ENCODE measurements around the gene SERPINC1.

Gene SERPINC1

GRCh38 chr1:173889885-173890284 is 27.2 kb downstream of the SERPINC1 start:
- Histone ChIP-seq H4K20me1 (ENCODE audit: insufficient read depth, low read length) (no peaks in the 10 kb centered on the region), H3K9me3 (ENCODE audit: insufficient read depth, low read length) (no peaks in the 10 kb centered on the region), H3K27ac (ENCODE audit: low read length) (no peak overlapping the region), H3K27me3 (ENCODE audit: low read depth, low read length) (no peaks in the 10 kb centered on the region), H3K79me2 (ENCODE audit: low read length) (no peaks in the 10 kb centered on the region), H2AFZ (ENCODE audit: low read depth, low read length) (no peak overlapping the region), H3K9ac (ENCODE audit: low read length) (no peak overlapping the region), H3K4me2 (ENCODE audit: low read length) (no peak overlapping the region), H3K4me3 (ENCODE audit: low read length) (no peak overlapping the region), H3K4me1 (ENCODE audit: low read length) (no peaks in the 10 kb centered on the region), H3K36me3 (replicated peaks; ENCODE audit: low read depth, low read length) (peaks cover 7% of the 10 kb centered on the region)
- TF ChIP-seq EZH2phosphoT487 (IDR thresholded peaks at IDR 0.05; ENCODE audit: low read depth) (no peak), CTCF (IDR thresholded peaks at IDR 0.05; ENCODE audit: low read depth, low read length) (no peak)

GRCh38 chr1:173888749-173889148 is 28.4 kb downstream of the SERPINC1 start:
- no peaks in the 10 kb centered on the region for H4K20me1 ChIP-seq (ENCODE audit: insufficient read depth, low read length)
- H3K9me3 ChIP-seq (ENCODE audit: insufficient read depth, low read length) = no peaks in the 10 kb centered on the region
- H3K36me3 ChIP-seq (replicated peaks; ENCODE audit: low read depth, low read length) = peaks cover 7% of the 10 kb centered on the region
- no peak overlapping the region for H2AFZ ChIP-seq (ENCODE audit: low read depth, low read length)
- H3K27ac ChIP-seq (ENCODE audit: low read length) = no peak overlapping the region
- no peak overlapping the region for H3K4me3 ChIP-seq (ENCODE audit: low read length)
- H3K9ac ChIP-seq (ENCODE audit: low read length) = no peak overlapping the region
- TF ChIP-seq CTCF (IDR thresholded peaks at IDR 0.05; ENCODE audit: low read depth, low read length) (no peak), EZH2phosphoT487 (IDR thresholded peaks at IDR 0.05; ENCODE audit: low read depth) (no peak)
- no peaks in the 10 kb centered on the region for H3K27me3 ChIP-seq (ENCODE audit: low read depth, low read length)
- H3K4me2 ChIP-seq (ENCODE audit: low read length) = no peak overlapping the region
- H3K79me2 ChIP-seq (ENCODE audit: low read length) = no peaks in the 10 kb centered on the region
- H3K4me1 ChIP-seq (ENCODE audit: low read length) = no peaks in the 10 kb centered on the region

- H3K79me2 ChIP-seq (ENCODE audit: low read length) = no peaks in the 10 kb centered on the region
- no peak overlapping the region for H3K9ac ChIP-seq (ENCODE audit: low read length)
- no peak overlapping the region for H3K4me2 ChIP-seq (ENCODE audit: low read length)
- no peaks in the 10 kb centered on the region for H3K27me3 ChIP-seq (ENCODE audit: low read depth, low read length)
- H3K36me3 ChIP-seq (replicated peaks; ENCODE audit: low read depth, low read length) = peaks cover 7% of the 10 kb centered on the region
- no peak overlapping the region for H2AFZ ChIP-seq (ENCODE audit: low read depth, low read length)
- H3K4me1 ChIP-seq (ENCODE audit: low read length) = no peaks in the 10 kb centered on the region
- no peak overlapping the region for H3K27ac ChIP-seq (ENCODE audit: low read length)
- H3K4me3 ChIP-seq (ENCODE audit: low read length) = no peak overlapping the region
- no peaks in the 10 kb centered on the region for H3K9me3 ChIP-seq (ENCODE audit: insufficient read depth, low read length)
- TF ChIP-seq EZH2phosphoT487 (IDR thresholded peaks at IDR 0.05; ENCODE audit: low read depth) (no peak), CTCF (IDR thresholded peaks at IDR 0.05; ENCODE audit: low read depth, low read length) (no peak)
- H4K20me1 ChIP-seq (ENCODE audit: insufficient read depth, low read length) = no peaks in the 10 kb centered on the region
These were observed 29.5 kb downstream of the SERPINC1 start for GRCh38 chr1:173887627-173888026.

DNA sequence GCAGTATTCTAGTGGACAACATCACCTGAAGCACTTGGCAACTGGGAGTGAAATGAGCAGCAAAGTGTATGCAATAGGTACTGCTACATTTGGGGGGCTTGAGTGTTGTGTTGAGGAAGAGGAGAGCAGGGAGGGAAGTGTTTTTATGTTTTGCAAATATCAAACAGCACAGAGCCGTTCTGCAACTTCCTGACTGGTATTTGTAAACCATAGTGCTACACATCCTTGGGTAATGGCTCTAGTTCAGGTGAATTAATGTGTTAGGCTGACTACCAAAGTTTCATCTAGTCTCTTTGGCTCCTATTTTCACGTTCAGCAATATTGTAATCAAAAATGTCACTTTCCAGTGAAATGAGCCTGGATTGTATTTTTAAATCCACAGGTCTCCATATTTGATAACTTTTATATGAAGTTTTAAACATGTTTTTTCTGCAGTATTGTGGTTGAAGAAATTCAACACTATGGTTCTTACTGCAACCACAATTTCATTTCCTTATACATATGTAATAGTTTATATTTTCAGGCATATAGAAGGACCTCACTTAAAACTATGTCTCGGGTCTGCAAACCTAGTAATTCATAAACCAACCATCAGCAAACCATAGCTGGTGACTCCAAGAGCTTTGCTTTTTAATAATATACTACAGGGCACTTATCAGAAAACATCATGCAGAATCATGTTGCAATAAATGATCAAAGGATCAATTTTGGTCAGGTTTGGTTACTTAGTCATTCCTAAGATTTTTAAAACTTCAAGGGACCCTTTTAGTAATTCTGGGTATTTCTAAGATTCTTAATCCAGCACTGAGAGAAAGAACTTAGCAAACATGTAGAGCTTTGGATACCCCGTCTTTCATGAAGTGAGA is 30.1 kb downstream of the SERPINC1 start:
- H3K9me3 ChIP-seq (ENCODE audit: insufficient read depth, low read length) = no peaks in the 10 kb centered on the region
- TF ChIP-seq EZH2phosphoT487 (IDR thresholded peaks at IDR 0.05; ENCODE audit: low read depth) (no peak), CTCF (IDR thresholded peaks at IDR 0.05; ENCODE audit: low read depth, low read length) (no peak)
- H3K4me1 ChIP-seq (ENCODE audit: low read length) = no peaks in the 10 kb centered on the region
- no peaks in the 10 kb centered on the region for H3K79me2 ChIP-seq (ENCODE audit: low read length)
- H3K9ac ChIP-seq (ENCODE audit: low read length) = no peak overlapping the region
- H3K4me3 ChIP-seq (ENCODE audit: low read length) = no peak overlapping the region
- no peaks in the 10 kb centered on the region for H4K20me1 ChIP-seq (ENCODE audit: insufficient read depth, low read length)
- no peak overlapping the region for H3K27ac ChIP-seq (ENCODE audit: low read length)
- no peak overlapping the region for H2AFZ ChIP-seq (ENCODE audit: low read depth, low read length)
- no peaks in the 10 kb centered on the region for H3K27me3 ChIP-seq (ENCODE audit: low read depth, low read length)
- peaks cover 7% of the 10 kb centered on the region for H3K36me3 ChIP-seq (replicated peaks; ENCODE audit: low read depth, low read length)
- no peak overlapping the region for H3K4me2 ChIP-seq (ENCODE audit: low read length)
